Measurements from ENCODE around the gene PIGO. TPM values are rescaled to one million over a fixed set of nuclear protein-coding genes. Genes with fewer than 3 reads are reported as not detected.

The PIGO gene
- total and polyA plus RNA-seq, 10 of the 15 experiments (the other 5 are each of a cell fraction or from before 2014, with no cell fraction given): 8.2 to 23.3 (median 18.4) TPM

- TF ChIP-seq MLLT1 (IDR thresholded peaks at IDR 0.05) (peak; percentile 76), BCL3 (IDR thresholded peaks at IDR 0.05; ENCODE audit: borderline replicate concordance, insufficient read depth, low read depth, low read length, poor library complexity, severe bottlenecking) (peak; percentile 70), RAD51 (IDR thresholded peaks at IDR 0.05) (0 out of 2 replicates have a peak, but pooled peaks have one; percentile 50), HSF1 (IDR thresholded peaks at IDR 0.05; ENCODE audit: low read depth, low read length) (peak; percentile 71), POLR2A (IDR thresholded peaks at IDR 0.05; ENCODE audit: low read depth, low read length) (peak; percentile 88), HCFC1 (IDR thresholded peaks at IDR 0.05; ENCODE audit: low read length) (peak; percentile 88), MEF2A (IDR thresholded peaks at IDR 0.05; ENCODE audit: insufficient read depth, low read depth, low read length) (no peak), BCL11A (IDR thresholded peaks at IDR 0.05; ENCODE audit: low read depth, low read length) (peak; percentile 12; the same call in 1 of the 2 replicates), CHD2 (IDR thresholded peaks at IDR 0.05; ENCODE audit: borderline replicate concordance, low read depth, low read length) (peak; percentile 91), TCF12 (IDR thresholded peaks at IDR 0.05; ENCODE audit: low read depth, low read length) (0 out of 2 replicates have a peak, but pooled peaks have one; percentile 18), MAX (IDR thresholded peaks at IDR 0.05; ENCODE audit: low read depth, low read length) (peak; percentile 85), STAT3 (IDR thresholded peaks at IDR 0.05; ENCODE audit: low read depth, low read length) (0 out of 2 replicates have a peak, but pooled peaks have one; percentile 73), FOXK2 (IDR thresholded peaks at IDR 0.05) (peak; percentile 55; the same call in 1 of the 2 replicates), ZNF207 (IDR thresholded peaks at IDR 0.05; ENCODE audit: borderline replicate concordance) (peak; percentile 94; the same call in 1 of the 2 replicates), POU2F2 (IDR thresholded peaks at IDR 0.05; ENCODE audit: borderline replicate concordance, low read depth, low read length) (peak; percentile 88; the same call in 2 of the 3 replicates), ZSCAN29 (IDR thresholded peaks at IDR 0.05) (peak; percentile 46; the same call in 1 of the 2 replicates), SPI1 (IDR thresholded peaks at IDR 0.05; ENCODE audit: borderline replicate concordance, insufficient read depth, low read depth, low read length) (peak; percentile 26; the same call in 1 of the 2 replicates), HDAC6 (IDR thresholded peaks at IDR 0.05; ENCODE audit: unreplicated experiment) (no peak), MXI1 (IDR thresholded peaks at IDR 0.05; ENCODE audit: low read depth, low read length) (peak; percentile 98), ZNF24 (IDR thresholded peaks at IDR 0.05) (0 out of 2 replicates have a peak, but pooled peaks have one; percentile 57), ZNF622 (IDR thresholded peaks at IDR 0.05) (no peak), MEF2B (IDR thresholded peaks at IDR 0.05; ENCODE audit: partially characterized antibody, poor library complexity, severe bottlenecking) (peak; percentile 40), NR2C2 (IDR thresholded peaks at IDR 0.05; ENCODE audit: borderline replicate concordance, control insufficient read depth, insufficient read length, low read depth) (peak; percentile 81), CHD1 (IDR thresholded peaks at IDR 0.05; ENCODE audit: low read depth, low read length) (peak; percentile 73; the same call in 1 of the 2 replicates)
Observed at GRCh38 chr9:35102769-35103659, 6.6 kb upstream of the PIGO start, which contains the start of gene STOML2 (continued).
